HCEC 1CT (cell line): Measurements from ENCODE around the gene SLC35F1.

Experiments used
- DNase-seq: peaks from one replicate; pipeline ENCODE4 v3.0.0-alpha.2; 2017

Gene SLC35F1

DNA sequence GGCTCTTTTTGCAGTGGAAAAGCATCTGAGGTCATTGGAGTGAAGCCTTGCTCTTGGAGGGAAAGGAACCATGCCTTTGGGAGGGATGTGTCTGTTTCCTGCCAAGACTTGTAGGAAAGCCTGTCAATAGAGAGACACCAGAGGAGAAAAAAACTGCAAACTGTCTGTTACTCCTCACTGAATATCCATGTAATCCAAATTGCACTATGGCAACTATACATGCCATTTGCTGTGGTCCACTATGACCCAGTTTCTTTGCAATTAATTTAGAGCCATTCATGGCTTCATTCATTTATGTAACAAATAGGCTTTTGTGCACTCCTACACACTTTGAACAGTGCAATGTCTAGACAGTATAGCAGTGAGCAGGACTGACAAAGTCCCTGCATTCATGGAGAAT, 296.5 kb downstream of the SLC35F1 start:
- no peak for DNase-seq

DNA sequence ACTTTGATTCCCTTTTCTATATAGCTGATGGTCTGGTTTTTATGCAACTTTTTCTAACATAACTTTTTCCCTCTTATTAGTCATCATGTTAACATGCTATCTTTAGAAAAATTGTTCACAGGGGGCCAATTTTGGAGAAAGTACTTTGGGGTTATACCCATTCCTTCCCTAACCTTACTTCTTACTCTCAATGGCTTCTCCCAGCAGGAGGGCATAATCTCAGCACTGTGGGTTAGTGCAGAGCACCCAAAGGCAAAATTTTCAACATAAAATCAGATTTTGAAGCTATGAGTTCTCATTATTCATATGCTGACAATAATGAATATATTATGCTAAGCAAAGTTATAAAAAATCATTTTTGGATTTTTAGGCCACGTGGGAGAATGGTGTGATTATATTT, 299.2 kb downstream of the SLC35F1 start:
- no peak for DNase-seq

DNA sequence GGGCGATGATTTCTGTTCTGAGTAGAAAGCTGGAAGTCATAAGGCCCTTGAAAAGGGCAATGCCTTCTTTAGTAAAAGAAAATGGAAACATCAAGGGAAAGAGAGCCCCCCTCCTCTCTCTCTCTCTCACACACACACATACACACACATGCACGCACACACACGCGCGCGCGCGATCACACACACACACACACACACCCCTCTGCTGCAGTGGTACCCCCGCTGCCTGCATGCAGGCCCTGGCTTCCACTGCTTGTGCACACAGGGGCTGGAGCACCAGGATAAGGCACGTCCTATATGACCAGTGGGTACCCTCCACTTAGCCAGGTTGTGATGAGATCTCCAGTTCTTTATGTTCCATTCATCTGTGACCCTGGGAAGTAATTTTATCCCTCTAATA, 300.9 kb downstream of the SLC35F1 start:
- no peak for DNase-seq

DNA sequence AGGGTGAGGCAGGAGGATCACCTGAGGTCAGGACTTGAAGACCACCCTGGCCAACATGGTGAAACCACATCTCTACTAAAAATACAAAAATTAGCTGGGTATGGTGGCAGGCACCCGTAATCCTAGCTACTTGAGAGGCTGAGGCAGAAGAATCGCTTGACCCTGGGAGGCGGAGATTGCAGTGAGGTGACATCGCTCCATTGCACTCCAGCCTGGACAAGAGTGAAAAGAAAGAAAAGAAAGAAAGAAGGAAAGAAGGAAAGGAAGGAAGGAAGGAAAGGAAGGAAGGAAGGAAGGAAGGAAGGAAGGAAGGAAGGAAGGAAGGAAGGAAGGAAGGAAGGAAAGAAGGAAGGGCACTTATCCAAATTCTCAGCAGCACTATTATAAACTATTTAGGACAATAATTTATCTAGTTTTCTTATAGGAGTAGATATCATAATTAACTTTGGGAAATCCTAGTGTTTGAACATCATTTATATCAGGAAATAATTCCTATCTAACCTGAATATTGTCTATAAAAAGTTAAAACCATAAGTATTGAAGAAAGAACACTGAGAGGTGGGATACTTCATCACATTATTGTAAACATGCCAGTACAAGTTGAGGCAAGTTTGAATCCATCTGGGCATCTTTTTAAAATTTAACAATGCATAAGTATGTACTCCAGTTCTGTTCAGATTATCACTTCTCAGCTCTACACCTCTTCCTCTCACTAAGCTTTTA, 305.5 kb downstream of the SLC35F1 start:
- no peak for DNase-seq

DNA sequence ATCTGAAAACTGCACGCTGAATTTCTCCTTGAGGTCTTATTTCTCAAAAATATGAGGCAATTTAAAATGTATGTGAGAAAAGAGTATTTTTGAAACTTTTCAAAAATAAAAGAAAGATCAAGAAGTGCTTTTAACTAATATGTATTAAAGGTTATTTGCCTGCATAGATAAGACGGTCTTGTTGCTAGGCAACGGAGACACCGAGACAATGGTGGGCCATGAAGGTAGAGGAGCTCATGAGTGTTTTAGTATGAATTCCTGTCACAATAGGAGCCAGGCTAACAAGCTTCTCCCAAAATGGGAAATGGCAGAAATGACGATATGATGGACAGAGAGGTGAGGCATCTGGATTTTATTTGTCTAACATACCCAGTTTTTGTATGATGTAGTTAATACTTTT, 308.2 kb downstream of the SLC35F1 start:
- DNase-seq: no peak

DNA sequence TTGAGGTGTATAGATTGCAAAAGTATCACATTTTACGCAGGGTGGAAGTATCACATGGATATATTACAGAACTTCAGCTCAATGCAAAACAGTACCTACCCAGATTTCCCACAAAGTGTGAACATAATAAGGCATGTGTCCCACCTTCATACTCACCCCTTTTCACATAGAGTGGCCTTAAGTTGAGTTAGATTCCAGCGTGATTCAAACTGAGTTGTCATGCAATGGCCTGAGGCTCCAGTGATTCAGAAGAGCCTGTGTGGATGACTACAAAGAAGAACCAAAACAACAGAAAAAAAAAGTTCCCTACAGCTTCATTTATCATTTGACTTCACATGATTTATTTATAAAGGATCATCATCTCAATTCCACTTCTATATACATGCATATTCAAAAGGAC, 309.7 kb downstream of the SLC35F1 start:
- no peak for DNase-seq

DNA sequence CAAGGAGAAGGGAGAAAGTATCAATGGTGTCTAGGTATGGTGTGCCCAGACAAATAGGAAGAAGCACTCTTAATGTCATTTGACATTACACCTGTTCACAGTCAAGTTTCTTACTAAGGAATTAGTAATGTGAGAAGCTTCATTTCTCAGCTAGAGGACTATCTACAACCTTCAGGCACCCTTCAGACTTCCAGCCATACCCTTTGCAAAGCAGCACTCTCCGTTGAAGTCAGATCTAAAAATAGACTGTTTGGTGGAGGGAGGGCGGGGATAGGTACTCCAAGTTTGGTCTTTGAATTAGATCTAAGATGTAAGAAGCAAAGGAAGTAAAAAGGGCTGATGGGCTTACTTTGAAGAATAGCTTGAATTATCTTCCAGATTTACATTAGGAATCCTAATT, 311.1 kb downstream of the SLC35F1 start:
- DNase-seq: no peak

DNA sequence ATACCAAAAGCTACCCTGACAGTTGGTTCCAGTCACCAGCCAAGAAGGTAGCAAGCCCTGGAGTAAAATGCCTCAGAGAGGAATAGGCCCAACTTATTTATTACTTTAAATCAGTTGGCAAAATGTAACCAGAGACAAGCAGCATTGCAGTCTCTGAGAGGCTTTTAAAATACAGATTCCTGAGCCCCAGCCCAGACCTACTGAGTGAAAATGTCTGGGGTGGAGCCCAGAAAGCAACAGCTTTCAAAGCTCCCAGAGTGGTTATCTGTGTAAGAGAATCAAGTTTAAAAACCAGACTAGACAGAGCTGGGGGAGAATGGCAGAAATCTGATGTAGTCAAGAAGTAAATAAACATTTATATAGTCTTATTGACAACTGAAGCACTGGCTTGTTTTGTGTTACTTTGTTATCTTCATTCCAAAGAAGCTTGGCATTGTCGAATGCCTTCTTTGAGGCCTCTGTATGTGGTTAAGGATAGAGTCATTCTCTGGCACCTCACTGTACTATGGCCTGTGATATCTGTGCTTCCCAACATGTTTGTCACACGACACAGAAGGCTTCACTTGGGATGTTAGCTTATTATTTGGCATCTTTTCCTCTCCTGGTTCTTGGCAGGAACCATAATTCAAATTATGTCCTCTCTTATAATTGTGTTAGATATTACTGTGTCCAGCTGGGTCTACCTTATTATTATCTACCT, 313.5 kb downstream of the SLC35F1 start:
- no peak for DNase-seq

DNA sequence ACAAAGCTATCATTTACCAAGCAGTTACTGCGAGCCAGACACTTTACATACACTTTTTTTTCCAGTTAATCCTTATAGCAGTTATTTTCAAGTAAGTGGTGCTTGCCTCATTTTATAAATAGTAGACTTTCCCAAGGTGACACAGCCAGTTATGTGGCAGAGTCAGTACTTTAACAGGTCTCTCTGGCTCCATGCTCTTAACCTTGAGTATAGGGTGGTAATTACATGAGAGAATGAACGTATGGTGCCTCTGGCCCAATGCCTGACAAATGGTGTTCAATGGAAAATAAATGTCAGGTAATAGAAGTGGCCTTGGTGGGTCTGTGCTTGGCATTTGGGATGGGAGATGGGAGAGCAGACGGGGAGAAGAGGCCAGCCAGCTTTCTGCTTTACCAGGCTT, 316.3 kb downstream of the SLC35F1 start:
- DNase-seq: no peak

DNA sequence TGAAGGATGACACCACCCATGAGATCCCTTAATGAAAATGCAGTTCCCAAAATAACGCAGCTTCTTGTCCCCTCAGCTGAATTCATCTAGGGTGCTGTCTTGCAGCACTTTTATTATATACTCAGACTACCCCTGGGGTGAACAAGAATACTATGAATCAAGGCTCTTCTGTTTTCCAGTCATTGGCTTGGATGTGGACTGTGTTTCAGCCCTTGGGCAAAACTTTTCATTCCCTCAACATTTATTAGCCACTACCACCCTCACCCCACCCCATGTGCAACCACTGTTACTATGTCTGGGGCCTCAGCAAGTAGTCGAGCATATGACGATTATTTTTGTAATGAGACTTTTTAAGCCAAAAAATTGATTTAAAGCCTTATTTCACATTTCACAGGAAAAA, 321.8 kb downstream of the SLC35F1 start:
- DNase-seq: no peak

DNA sequence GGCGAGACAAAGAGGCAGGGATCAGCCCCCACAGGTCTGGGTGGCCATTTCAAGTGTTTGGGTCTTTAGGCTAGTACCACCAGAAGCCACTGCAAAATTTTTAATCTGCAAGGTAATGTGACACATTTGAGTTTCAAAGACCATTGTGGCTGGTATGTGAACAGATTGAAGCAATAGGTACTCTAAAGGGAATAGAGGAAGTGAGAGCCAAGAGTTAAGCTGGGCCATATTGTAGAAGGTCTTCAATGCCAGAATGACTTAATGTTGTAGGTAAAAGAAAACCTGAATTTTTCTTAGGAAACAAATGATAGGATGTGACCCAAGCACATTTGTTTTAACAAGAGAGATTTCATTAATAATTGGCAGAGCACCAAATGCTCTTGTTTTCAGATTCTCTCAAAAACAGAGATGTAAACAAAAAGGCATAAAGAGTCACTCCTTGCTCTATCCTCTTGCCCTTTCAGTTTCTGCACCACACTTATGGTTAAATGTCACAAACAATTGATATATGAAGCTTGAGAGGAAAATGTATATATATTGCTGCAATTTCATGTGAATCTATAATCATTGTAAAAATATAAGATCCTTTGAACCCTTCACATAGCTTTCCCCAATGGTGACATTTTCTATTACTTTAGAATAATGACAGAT, 333.9 kb downstream of the SLC35F1 start:
- no peak for DNase-seq

DNA sequence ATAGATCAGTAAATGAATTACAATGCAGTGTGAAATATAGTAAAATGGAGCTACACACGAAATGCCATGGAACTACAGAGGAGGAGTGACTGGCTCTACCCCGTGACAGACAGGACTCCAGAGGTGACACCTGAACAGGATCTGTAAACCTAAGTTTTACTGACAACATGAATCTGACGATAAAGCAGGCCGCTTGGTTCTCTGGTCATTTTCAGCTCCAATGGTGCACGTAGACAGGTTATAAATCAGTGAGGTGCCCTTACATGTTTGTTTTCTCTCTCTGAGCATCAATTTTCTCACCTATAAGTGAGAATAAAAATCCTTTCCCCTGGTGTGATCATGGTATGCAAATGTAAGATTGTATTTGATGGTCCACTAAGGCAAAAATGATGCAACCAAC, 339.3 kb downstream of the SLC35F1 start:
- DNase-seq: no peak

DNA sequence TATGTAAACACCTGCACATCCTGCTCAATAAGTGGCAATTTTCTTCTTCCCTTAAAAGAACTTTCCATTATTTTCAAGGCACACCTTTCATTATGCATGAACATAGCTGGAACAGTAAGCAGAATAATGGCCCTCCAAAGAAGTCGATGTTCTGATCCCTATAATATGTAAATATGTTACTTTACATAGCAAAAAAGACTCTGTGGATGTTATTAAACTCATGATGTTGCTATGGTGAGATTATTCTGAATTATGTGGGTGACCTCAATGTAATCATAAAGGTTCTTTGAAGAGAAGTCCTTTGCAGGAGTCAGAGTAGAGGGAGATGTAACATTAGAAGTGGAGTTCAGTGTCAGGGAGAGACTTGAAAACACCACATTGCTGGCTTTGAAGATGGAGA, 341.1 kb downstream of the SLC35F1 start:
- DNase-seq: no peak

DNA sequence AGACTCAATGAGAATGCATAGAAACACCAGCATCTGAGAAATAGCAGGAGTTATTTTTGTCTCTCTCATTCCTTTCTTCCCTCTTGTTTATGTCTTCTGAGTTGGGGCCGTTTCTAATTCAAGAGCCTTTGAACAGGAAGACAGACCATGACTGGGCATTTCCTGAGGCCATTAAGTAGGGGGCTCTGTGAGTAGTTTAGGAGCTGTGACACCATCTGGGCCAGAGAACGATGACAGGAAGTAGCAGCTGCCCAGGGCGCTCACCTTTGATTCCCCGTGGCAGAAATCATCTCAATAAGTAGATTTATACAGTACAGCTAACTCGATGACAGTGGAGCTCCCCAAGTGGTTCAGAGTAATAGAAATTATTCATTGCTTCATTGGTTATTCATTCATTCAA, 342.6 kb downstream of the SLC35F1 start:
- no peak for DNase-seq

DNA sequence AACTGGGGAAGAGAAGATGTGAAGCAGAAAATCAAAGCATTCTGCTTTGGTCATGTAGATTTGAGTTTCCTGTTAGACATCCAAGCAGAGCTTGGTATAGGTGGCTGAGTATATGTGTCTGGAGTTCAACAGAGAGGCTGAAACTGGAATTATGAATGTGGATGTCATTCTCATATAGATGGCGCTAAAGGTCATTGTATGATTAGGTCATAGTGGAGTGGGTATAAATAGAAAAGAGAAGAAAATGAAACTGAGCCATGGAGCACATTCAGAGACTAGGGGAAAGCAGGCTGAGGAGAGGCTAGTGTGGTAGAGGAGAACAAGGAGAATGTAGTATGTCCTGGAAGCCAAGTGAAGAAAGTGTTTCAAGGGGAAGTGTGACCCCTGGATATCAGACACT, 345.4 kb downstream of the SLC35F1 start:
- DNase-seq: no peak

DNA sequence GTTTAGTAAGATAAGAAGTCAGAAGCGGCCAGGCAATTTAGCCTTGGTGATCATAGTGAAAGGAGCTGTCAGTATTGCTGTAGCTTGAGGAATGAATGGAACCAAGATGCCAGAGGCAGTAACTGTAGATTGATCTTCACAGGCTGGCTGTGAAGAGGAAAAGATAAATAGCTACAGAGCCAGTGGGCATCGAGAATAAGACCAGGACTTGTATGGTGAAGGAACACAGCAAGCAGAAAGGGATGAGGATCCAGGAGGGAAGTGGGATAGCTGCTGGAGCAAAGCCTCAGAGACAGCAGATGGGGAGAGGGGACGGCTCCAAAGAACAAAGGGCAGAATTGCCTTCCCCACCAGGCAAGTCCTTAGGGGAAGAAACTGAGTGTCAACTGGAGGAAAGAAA, 346.7 kb downstream of the SLC35F1 start:
- DNase-seq: no peak

DNA sequence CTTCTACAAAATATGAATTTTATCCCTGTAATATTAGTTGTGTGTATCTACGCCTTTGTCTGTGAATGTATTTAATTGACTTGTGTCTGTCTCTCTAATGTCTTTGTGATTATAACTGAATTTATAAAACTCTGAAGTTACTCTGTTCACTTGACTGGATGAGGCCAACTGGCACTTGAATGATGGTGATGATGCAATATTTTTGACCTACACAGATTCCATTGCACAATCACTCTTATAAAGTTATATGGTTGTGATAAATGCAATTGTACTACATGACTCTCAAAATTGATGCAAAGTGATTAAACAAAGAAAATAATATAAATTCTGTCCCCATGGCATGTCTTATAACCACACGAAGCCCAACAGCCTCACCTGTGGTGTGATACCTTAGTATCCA, 353.8 kb downstream of the SLC35F1 start:
- DNase-seq: no peak

DNA sequence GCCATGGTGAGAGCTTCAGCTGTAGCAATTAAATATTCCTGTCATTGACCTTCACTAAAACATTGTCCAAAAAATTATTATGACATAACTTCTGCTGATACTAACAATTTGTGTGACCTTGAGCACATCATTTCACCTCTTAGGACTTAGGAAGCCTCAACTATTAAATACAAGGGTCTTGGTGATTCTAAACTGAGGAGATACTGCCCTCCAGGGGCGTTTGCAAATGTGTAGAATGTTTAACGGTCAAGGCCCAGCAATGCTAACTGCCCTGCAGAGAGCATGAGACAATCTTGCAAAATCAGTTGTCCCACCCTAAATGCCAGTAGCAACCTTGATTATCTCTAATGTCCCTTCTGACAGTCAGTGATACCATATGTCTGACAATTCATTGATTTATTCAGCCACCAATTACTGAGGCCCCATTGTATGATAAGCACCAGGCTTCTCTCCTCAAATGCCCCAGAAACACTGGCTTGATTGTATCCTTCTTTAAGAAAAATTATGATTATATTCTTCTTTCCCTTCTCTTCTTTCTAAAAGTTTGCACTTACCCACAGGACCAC, 356.9 kb downstream of the SLC35F1 start:
- peak; percentile 12 for DNase-seq

DNA sequence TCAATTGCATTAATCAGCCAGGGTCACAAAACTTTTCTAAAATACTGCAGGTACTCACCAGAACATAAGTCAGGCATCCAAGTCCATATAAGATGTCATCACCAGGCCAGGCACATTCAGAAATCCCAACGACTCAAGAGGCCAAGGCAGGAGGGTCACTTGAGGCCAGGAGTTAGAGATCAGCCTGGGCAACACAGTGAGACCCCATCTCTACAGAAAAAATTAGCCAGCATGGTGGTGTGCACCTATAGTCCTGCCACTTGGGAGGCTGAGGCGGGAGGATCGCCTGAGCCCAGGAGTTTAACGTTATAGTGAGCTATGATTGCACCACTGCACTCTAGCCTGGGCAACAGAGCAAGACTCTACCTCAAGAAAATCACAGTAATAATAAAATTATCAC, 362.6 kb downstream of the SLC35F1 start:
- no peak for DNase-seq

DNA sequence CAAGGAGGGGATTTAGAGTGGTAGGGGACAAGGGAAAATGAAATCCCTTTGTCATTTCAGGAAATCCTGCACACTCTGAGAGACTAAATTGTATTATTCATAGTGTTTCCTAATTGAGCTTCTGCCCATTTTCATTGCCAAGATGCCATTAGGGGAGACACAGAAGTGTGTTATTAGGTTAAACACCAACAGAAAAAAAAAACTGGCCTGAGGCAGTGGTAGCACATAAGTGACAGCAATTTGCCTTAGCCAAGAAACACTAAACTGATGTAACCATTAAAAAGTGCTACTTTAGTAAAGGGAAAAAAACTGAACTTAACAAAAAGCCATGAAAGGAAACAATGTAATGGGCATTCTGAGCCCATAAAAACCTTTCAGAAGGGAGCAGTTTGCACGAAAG, 370.6 kb downstream of the SLC35F1 start:
- DNase-seq: no peak

DNA sequence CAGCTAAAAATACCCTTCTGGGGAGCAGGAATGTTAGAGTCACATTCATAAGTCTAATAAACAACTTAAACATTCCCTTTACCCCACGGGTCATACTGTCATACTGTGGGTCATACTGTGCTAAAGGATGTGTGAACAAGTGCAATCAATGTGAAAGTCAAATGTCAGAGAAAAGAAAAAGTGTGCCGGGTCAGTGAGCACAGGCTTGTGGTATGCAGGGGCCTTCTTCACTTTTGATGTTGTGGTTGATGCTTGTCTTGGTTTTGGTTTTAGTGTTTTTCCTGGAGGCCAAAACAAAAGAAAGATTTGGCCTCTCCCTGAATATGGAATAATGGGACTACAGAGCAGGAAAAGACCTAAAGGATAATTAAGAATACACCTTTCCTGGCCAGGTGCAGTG, 373.1 kb downstream of the SLC35F1 start:
- DNase-seq: no peak

DNA sequence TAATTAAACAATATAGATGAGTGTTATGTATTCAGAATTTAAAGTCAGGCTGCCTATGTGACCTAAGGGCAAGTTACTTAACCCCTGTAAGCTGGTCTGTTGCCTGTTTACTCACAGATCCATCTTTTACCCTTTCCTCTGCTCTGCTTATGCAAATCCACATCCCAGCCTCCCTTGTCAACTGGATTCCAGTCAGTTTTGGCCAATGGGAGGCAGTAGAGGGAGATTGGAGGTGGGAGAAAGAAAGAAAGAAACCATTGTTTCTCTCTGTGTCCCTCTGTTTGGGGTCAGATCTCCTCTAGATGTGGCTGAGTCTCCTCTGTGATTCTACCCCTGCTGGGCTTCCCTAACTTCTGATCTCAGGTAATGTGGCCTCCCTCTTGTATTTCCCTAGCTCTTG, 374.2 kb downstream of the SLC35F1 start:
- DNase-seq: no peak

DNA sequence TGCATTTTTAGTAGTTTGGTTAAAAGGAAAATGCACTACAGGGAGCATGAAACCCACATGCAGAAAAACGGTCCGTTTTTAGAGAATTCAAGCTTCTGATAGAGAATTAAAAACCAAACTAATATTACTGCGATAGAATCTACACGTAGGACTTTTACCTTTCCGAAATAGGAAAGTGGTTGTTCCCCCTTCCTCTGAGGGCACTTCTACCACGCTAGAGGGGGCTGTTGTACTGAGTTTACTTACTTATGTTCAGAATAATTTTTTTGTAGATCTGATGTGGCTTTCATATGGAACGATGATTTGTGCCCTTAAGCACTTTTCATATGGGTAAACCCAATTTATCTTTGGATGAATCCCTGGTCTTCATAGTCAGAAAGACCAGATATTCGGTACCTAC, 376.7 kb downstream of the SLC35F1 start:
- DNase-seq: peak; percentile 53

DNA sequence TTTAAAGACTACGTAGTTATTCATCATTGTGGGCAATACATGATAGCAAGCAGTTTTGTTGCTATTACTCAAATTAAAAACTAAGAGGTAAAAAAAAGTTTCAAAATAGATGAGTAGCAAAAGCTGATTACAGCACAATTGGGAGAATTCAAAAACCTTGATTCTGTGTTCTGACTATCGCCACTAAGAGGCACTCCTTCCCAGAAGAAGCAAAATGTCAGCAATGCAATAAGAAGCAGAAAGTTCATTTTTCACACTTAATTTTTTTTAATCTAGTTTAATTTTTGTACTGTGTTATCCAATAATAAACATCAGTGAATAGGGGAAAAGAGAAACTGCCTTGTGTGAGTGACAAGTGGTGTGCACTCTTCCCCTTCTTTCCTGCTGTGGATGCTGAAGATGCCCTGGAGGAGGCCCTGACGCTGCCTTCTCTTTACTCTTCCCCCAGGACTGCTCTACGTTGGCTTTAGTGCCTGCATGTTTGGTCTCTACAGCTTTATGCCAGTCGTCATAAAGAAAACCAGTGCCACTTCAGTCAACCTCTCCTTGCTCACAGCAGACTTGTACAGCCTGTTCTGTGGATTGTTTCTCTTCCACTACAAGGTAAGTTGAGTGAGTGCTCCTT, 377.8 kb downstream of the SLC35F1 start:
- peak; percentile 27 for DNase-seq
